Measurements from ENCODE around the gene ALOX5.
"Not testable (repeated sequence)": the region's sequence is repeated elsewhere in the genome, so short reads cannot be mapped to it uniquely, and the experiment has no call there.

- TF ChIP-seq CTCF (IDR thresholded peaks at IDR 0.05; ENCODE audit: low read depth, low read length, missing input control); TAF1 (conservative IDR thresholded peaks at IDR 0.05); REST (IDR thresholded peaks at IDR 0.05); YY1 (IDR thresholded peaks at IDR 0.05); JUND (IDR thresholded peaks at IDR 0.05); RXRA (IDR thresholded peaks at IDR 0.05): not testable (repeated sequence)
These were observed 26.6 kb upstream of the ALOX5 start for GRCh38 chr10:45347464-45347863.
